HG03575 (cell line): ENCODE measurements around the gene PABPN1L.
"Not testable (repeated sequence)": the region's sequence is repeated elsewhere in the genome, so short reads cannot be mapped to it uniquely, and the experiment has no call there.

Source experiments
- ATAC-seq: cut with Tn5 transposase; IDR thresholded peaks from one replicate; pipeline ENCODE4 v1.9.1; 2021; ENCODE audit not compliant: unreplicated experiment, insufficient number of reproducible peaks, low FRiP score; ENCODE audit errors: extremely low read depth

PABPN1L gene

GRCh38 chr16:88903267-88903666 lies 36.8 kb upstream of the PABPN1L start:
- no peak for ATAC-seq

GRCh38 chr16:88902744-88903143 lies 36.3 kb upstream of the PABPN1L start:
- no peak for ATAC-seq

- ATAC-seq: no peak
Observed at GRCh38 chr16:88901718-88902337, 35.4 kb upstream of the PABPN1L start.

GRCh38 chr16:88900662-88901052 lies 34.2 kb upstream of the PABPN1L start:
- ATAC-seq: no peak

GRCh38 chr16:88899901-88900661 lies 33.6 kb upstream of the PABPN1L start:
- ATAC-seq: no peak

GRCh38 chr16:88897696-88898425 lies 31.4 kb upstream of the PABPN1L start:
- ATAC-seq: no peak

- no peak for ATAC-seq
Observed at GRCh38 chr16:88896238-88897070, 30.0 kb upstream of the PABPN1L start.

- ATAC-seq: no peak
Observed at GRCh38 chr16:88895335-88895734, 28.9 kb upstream of the PABPN1L start.

- ATAC-seq: no peak
Observed at GRCh38 chr16:88894681-88895300, 28.3 kb upstream of the PABPN1L start.

- ATAC-seq: not testable (repeated sequence)
Observed at GRCh38 chr16:88894266-88894665, 27.8 kb upstream of the PABPN1L start.

- no peak for ATAC-seq
Observed at GRCh38 chr16:88893127-88893968, 26.9 kb upstream of the PABPN1L start.

GRCh38 chr16:88892065-88892464 lies 25.6 kb upstream of the PABPN1L start:
- ATAC-seq: no peak

- ATAC-seq: no peak
Observed at GRCh38 chr16:88891083-88891482, 24.6 kb upstream of the PABPN1L start.

GRCh38 chr16:88889702-88890352 lies 23.4 kb upstream of the PABPN1L start:
- not testable (repeated sequence) for ATAC-seq

- no peak for ATAC-seq
Observed at GRCh38 chr16:88888461-88889387, 22.3 kb upstream of the PABPN1L start.

- no peak for ATAC-seq
Observed at GRCh38 chr16:88888057-88888456, 21.6 kb upstream of the PABPN1L start.
